Body of pancreas (tissue), 4 donors: ENCODE results near the gene CDC123.
"Not testable (repeated sequence)": the region's sequence is repeated elsewhere in the genome, so short reads cannot be mapped to it uniquely, and the experiment has no call there.

Source experiments
- POLR2A ChIP-seq, 3 donors: fragments of 450-650 bp; IDR thresholded peaks; one replicate each; pipeline ENCODE4 v1.6.1; 2016; ENCODE audit warnings: antibody characterized with exemption in 3 of 3, mild to moderate bottlenecking in 2 of 3
- TF ChIP-seq, protein P1 (sequence below), 7 experiments: fragments of 450-650 bp in 4 of 7; fragments of 200-600 bp in 3 of 7; sonication (generic) in 3 of 7; IDR thresholded peaks; one replicate each; pipeline ENCODE4 v1.5.1; 2016 to 2019; ENCODE audit warnings: antibody characterized with exemption in 7 of 7

DNA sequence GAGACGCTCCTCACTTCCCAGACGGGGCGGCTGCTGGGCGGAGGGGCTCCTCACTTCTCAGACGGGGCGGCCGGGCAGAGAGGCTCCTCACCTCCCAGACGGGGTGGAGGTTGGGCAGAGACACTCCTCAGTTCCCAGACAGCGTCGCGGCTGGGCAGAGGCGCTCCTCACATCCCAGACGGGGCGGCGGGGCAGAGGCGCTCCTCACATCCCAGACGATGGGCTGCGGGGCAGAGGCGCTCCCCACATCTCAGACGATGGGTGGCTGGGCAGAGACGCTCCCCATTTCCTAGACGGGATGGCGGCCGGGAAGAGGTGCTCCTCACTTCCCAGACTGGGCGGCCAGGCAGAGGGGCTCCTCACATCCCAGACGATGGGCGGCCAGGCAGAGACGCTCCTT is 30.4 kb downstream of the CDC123 start:
- TF ChIP-seq, protein P1, sequence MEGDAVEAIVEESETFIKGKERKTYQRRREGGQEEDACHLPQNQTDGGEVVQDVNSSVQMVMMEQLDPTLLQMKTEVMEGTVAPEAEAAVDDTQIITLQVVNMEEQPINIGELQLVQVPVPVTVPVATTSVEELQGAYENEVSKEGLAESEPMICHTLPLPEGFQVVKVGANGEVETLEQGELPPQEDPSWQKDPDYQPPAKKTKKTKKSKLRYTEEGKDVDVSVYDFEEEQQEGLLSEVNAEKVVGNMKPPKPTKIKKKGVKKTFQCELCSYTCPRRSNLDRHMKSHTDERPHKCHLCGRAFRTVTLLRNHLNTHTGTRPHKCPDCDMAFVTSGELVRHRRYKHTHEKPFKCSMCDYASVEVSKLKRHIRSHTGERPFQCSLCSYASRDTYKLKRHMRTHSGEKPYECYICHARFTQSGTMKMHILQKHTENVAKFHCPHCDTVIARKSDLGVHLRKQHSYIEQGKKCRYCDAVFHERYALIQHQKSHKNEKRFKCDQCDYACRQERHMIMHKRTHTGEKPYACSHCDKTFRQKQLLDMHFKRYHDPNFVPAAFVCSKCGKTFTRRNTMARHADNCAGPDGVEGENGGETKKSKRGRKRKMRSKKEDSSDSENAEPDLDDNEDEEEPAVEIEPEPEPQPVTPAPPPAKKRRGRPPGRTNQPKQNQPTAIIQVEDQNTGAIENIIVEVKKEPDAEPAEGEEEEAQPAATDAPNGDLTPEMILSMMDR (IDR thresholded peaks at IDR 0.05) = not testable (repeated sequence)
- not testable (repeated sequence) for TF ChIP-seq POLR2A (IDR thresholded peaks at IDR 0.05)
